GM12874 (cell line): ENCODE data around the gene PNPLA7.

Experiments
- TF ChIP-seq, protein P1 (sequence below): IDR thresholded peaks from 2 replicates; pipeline ENCODE4 v1.5.1; 2011; ENCODE audit warnings: low read depth, mild to moderate bottlenecking, control low read depth, low read length, moderate library complexity; ENCODE audit not compliant: insufficient read depth

PNPLA7 gene

DNA sequence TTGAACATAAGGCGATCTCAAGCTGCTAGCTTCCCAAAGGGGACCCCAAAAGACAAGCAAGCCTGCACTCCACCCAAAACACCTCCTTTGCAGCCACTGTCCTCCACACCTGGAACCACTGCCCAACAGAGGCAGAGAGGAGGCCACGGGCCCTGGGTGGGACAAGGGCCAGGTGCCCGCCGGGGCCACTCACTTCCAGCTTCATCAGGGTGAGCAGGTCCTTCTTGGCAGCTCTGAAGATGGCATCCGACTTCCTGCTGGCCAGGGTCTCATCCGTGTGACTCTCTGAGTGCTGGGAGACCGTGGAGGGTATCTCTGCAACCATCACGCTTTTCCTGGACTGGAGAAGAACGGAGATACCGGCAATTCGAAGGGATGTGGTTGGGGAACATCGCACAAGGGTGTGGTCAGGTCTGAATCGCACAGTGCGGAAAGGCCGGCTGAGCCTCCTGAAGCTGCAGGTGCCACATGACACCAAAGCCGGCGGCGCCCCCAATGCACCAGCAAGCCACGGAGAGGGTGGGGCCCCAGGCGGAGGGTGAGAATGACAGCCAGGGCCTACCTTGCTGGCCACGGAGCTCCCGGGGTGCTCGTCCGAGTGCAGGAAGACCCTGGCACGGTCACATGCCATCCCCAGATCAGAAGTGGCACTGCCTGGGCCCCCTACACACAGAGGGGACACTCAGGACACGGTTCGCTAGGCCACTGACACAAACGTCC lies 44.6 kb downstream of the PNPLA7 start:
- TF ChIP-seq, protein P1, sequence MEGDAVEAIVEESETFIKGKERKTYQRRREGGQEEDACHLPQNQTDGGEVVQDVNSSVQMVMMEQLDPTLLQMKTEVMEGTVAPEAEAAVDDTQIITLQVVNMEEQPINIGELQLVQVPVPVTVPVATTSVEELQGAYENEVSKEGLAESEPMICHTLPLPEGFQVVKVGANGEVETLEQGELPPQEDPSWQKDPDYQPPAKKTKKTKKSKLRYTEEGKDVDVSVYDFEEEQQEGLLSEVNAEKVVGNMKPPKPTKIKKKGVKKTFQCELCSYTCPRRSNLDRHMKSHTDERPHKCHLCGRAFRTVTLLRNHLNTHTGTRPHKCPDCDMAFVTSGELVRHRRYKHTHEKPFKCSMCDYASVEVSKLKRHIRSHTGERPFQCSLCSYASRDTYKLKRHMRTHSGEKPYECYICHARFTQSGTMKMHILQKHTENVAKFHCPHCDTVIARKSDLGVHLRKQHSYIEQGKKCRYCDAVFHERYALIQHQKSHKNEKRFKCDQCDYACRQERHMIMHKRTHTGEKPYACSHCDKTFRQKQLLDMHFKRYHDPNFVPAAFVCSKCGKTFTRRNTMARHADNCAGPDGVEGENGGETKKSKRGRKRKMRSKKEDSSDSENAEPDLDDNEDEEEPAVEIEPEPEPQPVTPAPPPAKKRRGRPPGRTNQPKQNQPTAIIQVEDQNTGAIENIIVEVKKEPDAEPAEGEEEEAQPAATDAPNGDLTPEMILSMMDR: no peak

DNA sequence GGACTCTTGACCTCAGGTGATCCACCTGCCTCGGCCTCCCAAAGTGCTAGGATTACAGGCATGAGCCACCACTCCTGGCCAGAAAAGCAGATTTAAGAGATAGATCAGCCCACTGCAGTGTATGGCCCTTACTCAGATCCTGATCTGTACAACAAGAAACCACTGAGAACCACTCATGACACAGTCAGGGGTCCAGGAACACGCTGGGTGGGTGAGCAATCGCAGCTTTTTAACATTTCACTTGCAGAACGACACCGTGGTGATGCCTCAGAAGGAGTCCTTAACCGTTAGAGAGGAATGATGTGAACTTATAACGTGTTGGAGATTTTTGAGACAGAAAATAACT lies 45.8 kb downstream of the PNPLA7 start:
- TF ChIP-seq, protein P1: no peak

DNA sequence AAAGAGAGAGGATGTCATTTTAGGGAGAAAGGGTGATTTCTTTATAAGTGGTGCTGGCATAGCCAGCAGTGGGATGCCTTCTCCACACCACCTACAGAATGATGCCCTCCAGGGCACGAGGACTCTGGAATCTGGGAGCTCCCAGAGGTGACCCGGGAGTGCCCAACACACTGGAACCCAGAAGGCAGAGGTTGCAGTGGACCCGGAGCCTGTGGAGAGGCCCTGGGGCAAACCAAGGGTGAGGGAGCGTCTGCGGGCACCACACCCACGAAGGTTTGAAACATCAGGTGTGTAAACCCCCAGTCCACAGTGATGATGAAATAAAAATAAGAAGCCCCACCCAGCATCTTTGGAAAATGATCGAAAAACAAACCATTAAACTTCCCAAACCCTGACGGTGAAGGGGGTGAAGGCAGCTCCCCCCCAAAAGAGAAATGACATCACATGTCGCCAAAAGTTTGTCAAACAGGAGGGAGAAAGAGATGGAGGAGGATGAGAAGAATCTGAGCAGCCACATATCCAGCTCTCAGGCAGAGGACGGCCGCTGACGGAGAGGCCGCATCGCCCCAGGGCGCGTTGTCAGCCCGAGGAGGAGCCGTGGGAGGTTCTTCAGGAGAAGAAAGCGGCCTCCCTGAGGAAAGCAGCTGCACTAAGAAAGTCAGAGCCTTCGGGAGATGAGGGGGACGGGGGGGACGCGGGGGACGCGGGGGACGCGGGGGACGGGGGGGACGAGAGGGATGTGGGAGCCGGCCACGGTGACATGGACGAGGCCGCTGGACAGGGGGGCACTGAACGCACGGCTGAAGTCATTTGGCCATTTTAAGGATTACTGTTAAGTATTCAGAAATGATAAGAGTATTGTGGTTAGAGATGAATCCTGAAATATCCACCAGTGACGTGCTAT lies 47.9 kb downstream of the PNPLA7 start:
- TF ChIP-seq, protein P1: no peak

DNA sequence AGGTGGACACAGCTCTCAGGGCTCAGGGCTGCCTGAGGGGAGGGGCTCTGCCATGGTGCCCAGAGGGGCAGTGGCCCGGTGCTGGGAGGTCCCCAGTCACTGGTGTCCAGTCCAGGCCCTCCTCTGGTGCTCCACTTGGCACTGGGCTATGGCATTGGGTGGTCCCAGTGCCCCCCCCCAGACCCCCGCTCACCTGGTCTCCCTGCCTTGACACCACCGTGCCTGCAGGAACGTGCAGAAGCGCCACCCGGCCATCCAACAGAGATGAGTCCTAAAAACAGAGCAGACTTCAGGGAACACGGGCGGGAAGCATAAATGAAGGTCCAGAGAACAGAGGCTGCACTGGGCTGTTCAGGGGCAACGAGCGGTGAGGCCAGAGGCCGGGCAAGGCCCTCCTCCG lies 48.7 kb downstream of the PNPLA7 start:
- TF ChIP-seq, protein P1: no peak

DNA sequence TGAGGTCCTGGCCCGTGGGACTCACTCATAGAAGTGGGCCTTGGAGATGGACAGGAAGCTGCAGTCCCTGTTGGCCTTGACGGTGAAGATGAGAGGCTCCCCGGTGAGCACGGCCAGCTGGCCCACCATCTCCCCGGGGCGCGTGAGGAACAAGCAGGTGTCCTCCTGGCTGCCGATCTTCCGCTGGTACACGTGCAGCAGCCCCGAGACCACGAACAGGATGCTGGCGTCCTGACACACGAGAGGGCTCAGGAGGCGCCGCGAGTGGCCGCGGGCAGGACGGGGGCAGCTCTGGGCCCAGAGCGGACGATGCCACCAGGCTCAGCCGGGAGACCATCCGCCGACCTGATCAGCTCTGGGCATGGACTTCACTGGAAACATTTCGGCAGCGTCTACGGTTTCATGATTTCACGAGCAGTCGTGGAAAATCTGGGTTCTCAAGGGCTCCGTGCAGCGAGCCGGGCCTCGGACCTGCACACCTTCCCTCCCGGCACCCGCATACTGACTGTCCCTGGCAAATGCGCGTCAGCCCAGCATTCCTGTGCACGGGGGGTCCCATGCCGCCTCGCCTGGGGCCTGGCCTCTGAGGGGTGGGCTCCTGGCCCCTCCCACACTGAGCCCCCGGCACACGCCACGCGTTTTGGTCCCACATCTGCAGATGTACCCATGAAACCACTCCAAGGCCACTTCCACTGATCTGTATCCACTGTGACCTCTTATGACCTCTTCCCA lies 49.4 kb downstream of the PNPLA7 start:
- TF ChIP-seq, protein P1: no peak

DNA sequence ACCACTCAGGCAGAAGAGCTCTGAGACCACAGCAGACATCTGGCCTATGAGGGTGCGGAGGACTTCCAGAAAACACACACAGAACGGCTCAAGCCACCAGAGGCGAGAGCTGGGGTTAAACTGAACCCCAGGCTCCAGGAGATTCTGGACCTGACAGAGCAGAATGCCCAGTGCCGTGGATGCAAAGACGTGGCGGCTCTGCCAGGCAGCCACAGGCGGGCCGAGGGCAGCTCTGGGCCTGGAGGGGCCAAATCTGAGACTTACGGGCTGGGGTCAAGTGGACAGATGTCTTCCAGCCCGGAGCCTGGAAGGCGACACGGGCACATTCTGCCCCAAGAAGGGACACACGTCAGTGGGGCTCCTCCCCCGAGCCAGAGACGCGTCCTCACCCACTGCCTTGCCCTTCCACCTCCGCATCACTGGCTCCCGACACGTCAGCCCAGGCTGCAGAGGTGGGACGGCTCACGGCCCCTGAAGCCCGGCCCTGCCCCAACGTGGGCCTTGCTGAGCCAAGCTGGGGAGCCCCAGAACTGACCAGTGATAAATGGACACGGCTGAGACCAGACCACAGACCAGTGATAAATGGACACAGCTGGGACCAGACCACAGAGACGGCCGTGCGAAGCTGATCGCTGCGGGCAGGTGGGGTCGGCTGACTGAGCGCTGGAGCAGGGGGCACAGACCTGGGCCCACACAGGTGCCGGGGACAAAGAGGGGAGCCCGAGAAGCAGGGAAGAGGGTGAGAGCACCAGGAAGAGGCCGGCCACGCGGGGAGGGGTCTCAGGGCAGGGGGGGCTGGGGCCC lies 50.1 kb downstream of the PNPLA7 start:
- TF ChIP-seq, protein P1: no peak
